Caki2 (cell line): ENCODE measurements around the gene OCA2. TPM values are rescaled to one million over a fixed set of nuclear protein-coding genes. Genes with fewer than 3 reads are reported as not detected.
"Not testable (repeated sequence)": the region's sequence is repeated elsewhere in the genome, so short reads cannot be mapped to it uniquely, and the experiment has no call there.

ENCODE experiments used
- DNase-seq: peaks from one replicate; pipeline ENCODE4 v3.0.0-alpha.2; 2015; ENCODE audit warnings: low read depth
- in situ Hi-C: cut with HindIII; loops from 2 replicates; pipeline ENCODE4 v1.10.0; 2016; ENCODE audit warnings: low sequenced_read_pairs, low pct_unique_long_range_greater_than_20kb, mixed read lengths
- total RNA-seq: library from RNA; depleted of rRNA; stranded (reverse); fragments of >200 nt; shearing (Covaris generic); gene quantifications from 2 replicates; pipeline ENCODE4 v1.2.3, GENCODE V29; 2014; ENCODE audit warnings: low replicate concordance

OCA2 gene
- total RNA-seq, 1 experiment from 2014 or later: 1.5 TPM

GRCh38 chr15:27851858-27852210 is 247.3 kb downstream of the OCA2 start:
- in situ Hi-C loops: no loop called here
- no peak for DNase-seq

GRCh38 chr15:27850981-27851857 is 247.9 kb downstream of the OCA2 start:
- in situ Hi-C loops: no loop called here
- no peak for DNase-seq

- in situ Hi-C loops: no loop called here
- DNase-seq: no peak
Measured at GRCh38 chr15:27850050-27850449, 249.1 kb downstream of the OCA2 start.

- DNase-seq, in situ Hi-C loops: not testable (repeated sequence)
Measured at GRCh38 chr15:27848936-27849335, 250.2 kb downstream of the OCA2 start.

DNA sequence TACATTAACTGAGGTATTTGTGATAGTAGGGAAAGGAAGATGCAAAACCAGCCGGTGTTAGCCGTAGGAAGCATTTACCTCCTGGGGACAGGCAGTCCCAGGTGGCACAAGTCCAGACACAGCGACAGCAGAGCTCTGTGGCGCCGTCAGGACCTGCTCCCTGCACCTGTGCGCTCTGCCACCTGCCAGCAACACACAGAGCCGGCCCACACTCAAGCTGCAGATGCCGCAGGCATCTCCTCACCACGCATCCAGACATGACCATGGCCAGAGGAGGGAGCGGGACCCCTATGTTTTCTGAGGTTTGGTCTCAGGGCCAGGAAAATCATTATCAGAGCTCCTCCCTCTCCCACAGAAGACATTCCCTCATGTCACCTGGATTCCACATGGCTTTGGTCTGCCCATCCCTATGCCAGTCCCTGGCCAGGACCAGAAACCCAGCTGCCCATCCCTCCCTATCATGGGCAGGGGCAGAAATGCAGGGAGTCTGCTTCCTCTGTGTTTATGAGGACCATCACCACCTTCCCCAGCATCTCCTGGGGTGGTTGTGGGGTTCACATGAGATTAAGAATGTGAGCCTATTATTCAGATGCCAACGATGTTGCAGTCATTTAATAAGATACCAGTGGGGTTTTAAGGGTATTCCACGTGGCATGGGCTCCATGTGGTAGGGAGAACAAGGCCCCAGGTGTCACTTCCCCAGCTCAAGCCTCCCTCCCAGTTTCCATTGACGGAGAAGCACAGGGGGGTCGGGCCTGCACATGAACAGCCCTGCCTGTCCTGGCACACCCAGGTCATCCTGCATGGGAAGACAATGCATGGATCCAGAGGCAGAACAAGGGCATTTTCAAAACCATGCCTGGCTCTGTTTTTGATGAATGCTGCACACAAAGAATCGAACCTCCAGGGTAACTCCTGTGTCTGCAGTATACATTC is 251.1 kb downstream of the OCA2 start:
- no peak for DNase-seq
- in situ Hi-C loops: no loop called here

GRCh38 chr15:27846722-27847395 is 252.3 kb downstream of the OCA2 start:
- DNase-seq: no peak
- in situ Hi-C loops: no loop called here

GRCh38 chr15:27845535-27846369 is 253.4 kb downstream of the OCA2 start:
- in situ Hi-C loops: no loop called here
- no peak for DNase-seq

DNA sequence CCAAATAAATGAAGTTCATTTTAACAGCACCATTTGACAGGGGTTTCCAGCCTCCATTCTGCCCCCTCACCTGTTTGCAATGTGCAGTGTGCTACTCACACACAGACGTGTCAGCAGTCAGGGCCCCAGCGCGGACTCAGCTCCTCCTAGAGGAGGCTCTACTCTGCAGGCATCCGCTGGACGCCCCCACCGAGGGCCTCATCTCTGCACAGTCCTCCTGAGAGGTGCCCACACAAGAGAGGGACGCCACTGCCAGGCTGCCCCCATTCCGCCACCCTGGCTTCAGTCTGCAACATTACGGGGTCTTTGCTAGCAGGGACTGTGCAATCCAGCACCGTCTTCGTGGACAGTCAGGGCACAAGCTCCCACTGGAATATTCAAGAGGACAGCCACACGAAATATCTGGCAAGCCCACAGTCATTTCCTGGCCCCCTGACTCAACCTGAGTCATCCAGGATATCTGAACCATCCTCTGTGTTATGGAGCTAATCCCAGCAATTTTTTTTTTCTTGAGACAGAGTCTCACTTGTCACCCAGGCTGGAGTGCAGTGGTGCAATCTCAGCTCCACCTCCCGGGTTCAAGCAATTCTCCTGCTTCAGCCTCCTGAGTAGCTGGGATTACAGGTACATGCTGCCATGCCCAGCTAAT is 255.0 kb downstream of the OCA2 start:
- no peak for DNase-seq
- in situ Hi-C loops: no loop called here

DNA sequence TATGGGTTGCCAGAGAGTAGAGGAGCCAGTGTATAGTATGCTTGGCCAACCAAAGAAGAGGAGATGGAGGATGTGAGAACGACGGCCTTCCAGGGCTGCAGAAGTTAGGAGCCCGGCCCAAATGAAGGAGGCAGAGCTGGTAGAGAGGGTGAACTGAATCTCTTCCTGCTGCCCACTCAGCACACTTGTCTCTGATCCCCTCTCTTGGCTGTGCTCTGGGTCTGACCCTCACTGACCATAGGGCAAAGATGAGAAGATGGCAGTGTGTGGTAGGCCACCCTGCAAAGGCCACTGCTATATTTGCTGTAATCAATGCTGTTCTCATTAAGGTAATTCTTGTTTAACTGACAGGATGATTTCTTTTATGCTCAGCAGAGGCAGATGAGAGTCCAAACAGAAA is 256.0 kb downstream of the OCA2 start:
- DNase-seq: no peak
- in situ Hi-C loops: no loop called here

DNA sequence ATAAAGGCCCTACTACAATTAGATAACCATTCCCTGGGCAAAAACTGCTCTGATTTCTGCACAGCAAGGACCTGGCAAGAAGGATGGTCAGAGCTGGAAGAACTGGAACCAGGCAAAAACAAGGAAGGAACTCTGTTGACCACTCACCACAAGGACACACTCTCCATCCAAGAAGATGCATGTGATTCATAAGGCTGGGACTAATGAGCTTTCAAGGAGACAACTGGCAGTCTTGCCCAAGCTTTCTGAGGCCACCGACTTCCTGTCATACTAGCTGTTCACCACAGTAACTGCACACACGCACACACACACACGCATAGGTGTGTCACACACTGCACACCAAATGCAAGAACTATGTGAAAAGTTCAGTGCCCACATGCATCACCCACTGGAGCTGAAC is 256.6 kb downstream of the OCA2 start:
- in situ Hi-C loops: no loop called here
- DNase-seq: no peak

GRCh38 chr15:27835233-27835939 is 263.7 kb downstream of the OCA2 start:
- DNase-seq: no peak
- in situ Hi-C loops: no loop called here

GRCh38 chr15:27834684-27835083 is 264.4 kb downstream of the OCA2 start:
- no peak for DNase-seq
- in situ Hi-C loops: no loop called here

DNA sequence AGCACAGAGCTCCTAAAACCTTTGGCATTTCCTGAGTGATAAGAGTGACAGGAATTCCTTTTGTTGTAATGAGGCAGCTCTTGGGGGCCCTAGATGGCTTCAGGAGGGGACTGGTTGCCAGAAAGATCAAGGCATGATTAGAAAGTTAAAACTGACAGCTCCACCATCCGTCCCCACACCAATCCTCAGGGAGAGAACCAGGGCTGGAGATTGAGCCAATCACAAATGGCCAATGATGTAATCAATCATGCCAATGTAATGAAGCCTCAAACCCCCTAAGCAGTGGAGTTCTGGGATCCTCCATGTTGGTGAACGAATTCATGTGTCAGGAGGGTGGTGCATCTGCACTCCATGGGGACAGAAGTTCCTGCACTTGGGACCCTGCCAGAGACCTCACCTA is 265.1 kb downstream of the OCA2 start:
- in situ Hi-C loops: no loop called here
- no peak for DNase-seq

GRCh38 chr15:27833178-27833577 is 265.9 kb downstream of the OCA2 start:
- in situ Hi-C loops: no loop called here
- DNase-seq: no peak

GRCh38 chr15:27832237-27832596 is 266.9 kb downstream of the OCA2 start:
- in situ Hi-C loops: no loop called here
- no peak for DNase-seq

- in situ Hi-C loops: no loop called here
- no peak for DNase-seq
Measured at GRCh38 chr15:27831384-27832236, 267.5 kb downstream of the OCA2 start.
